Measurements from ENCODE around the gene ARHGAP28. TPM values are rescaled to one million over a fixed set of nuclear protein-coding genes. Genes with fewer than 3 reads are reported as not detected.
"Not testable (repeated sequence)": the region's sequence is repeated elsewhere in the genome, so short reads cannot be mapped to it uniquely, and the experiment has no call there.

The ARHGAP28 gene
- total RNA-seq, 6 donors from 2014 or later = 4.1 to 18.9 (median 11.3) TPM

- H3K36me3 ChIP-seq = no peaks in the 10 kb centered on the region
- no peaks in the 10 kb centered on the region for H3K9me3 ChIP-seq
- no peak overlapping the region for H3K27ac ChIP-seq
- H3K4me1 ChIP-seq = no peaks in the 10 kb centered on the region
- no peak overlapping the region for H3K4me3 ChIP-seq
- no peaks in the 10 kb centered on the region for H3K27me3 ChIP-seq
- 97 to 100% methylated on average over 1 of the region's 1 CpG for WGBS, 2 donors
- no peak for DNase-seq
- ATAC-seq (ENCODE audit: low FRiP score in 2 of 2) = no peak
- no peak for TF ChIP-seq POLR2AphosphoS5 (IDR thresholded peaks at IDR 0.05)
- no peak for TF ChIP-seq POLR2A (IDR thresholded peaks at IDR 0.05)
- TF ChIP-seq CTCF (IDR thresholded peaks at IDR 0.05) = no peak
- no peak for TF ChIP-seq EP300 (IDR thresholded peaks at IDR 0.05)
Measured at GRCh38 chr18:6934859-6935258, 205.3 kb downstream of the ARHGAP28 start.

DNA sequence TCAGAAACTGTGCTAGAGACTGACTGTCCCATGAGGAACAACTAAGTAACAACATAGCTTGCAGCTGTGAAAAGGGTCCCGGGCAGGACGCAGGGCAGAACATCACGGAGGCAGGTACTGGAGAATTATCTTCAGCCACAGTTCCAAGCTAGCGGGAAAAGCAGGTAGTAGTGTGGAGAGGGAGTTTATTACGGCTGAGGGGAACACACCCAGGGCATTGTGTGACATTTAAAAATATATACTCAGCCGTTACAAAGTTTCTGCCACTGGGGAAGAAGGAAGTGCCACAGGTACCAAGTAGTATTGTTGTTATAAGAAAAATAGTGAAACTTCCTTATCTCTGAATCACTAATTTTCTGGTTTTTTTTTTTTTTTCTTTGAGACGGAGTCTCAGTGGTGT, 208.5 kb downstream of the ARHGAP28 start:
- DNase-seq = no peak
- Histone ChIP-seq H3K27me3 (no peaks in the 10 kb centered on the region), H3K4me1 (no peaks in the 10 kb centered on the region), H3K9me3 (no peaks in the 10 kb centered on the region), H3K36me3 (no peaks in the 10 kb centered on the region), H3K27ac (no peak overlapping the region), H3K4me3 (no peak overlapping the region)
- ATAC-seq (ENCODE audit: low FRiP score in 2 of 2) = no peak
- TF ChIP-seq CTCF (IDR thresholded peaks at IDR 0.05) = no peak
- no peak for TF ChIP-seq POLR2A (IDR thresholded peaks at IDR 0.05)
- no peak for TF ChIP-seq POLR2AphosphoS5 (IDR thresholded peaks at IDR 0.05)
- TF ChIP-seq EP300 (IDR thresholded peaks at IDR 0.05) = no peak
- WGBS, 2 donors = 26 to 39% methylated on average over 7 of the region's 7 CpGs

DNA sequence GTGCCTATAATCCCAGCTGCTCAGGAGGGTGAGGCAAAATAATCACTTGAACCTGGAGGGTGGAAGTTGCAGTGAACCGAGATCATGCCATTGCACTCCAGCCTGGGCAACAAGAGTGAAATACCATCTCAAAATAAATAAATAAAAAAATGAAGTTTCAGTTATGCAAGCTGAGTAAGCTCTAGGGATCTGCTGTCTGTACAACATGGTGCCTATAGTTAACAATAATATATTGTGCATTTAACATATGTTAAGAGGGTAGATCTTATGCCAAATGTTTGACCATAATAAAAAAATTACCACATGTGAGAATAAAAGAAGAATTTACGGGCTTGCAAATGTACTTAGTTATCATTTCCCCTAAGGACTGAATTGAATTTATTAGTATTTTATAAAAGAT, 208.9 kb downstream of the ARHGAP28 start:
- H3K9me3 ChIP-seq; H3K4me1 ChIP-seq; H3K36me3 ChIP-seq; ATAC-seq (ENCODE audit: low FRiP score in 2 of 2); H3K4me3 ChIP-seq; DNase-seq; H3K27ac ChIP-seq; H3K27me3 ChIP-seq: not testable (repeated sequence)
- WGBS, 2 donors = 59 to 67% methylated on average over 2 of the region's 2 CpGs

GRCh38 chr18:6939972-6940371, 210.5 kb downstream of the ARHGAP28 start:
- Histone ChIP-seq H3K4me1 (no peaks in the 10 kb centered on the region), H3K36me3 (no peaks in the 10 kb centered on the region), H3K27me3 (no peaks in the 10 kb centered on the region), H3K27ac (no peak overlapping the region), H3K4me3 (no peak overlapping the region), H3K9me3 (no peaks in the 10 kb centered on the region)
- ATAC-seq (ENCODE audit: low FRiP score in 2 of 2) (no peak), DNase-seq (no peak)
- TF ChIP-seq POLR2A (IDR thresholded peaks at IDR 0.05) (no peak), EP300 (IDR thresholded peaks at IDR 0.05) (no peak), CTCF (IDR thresholded peaks at IDR 0.05) (no peak), POLR2AphosphoS5 (IDR thresholded peaks at IDR 0.05) (no peak)
- 64 to 97% methylated on average over 4 of the region's 4 CpGs for WGBS, 2 donors

GRCh38 chr18:6940451-6940850, 210.9 kb downstream of the ARHGAP28 start:
- DNase-seq (no peak), ATAC-seq (ENCODE audit: low FRiP score in 2 of 2) (peak in 1 of 2 donors; percentile 46)
- 94 to 95% methylated on average over 8 to 9 of the region's 9 CpGs for WGBS, 2 donors
- no peaks in the 10 kb centered on the region for H3K9me3 ChIP-seq
- H3K36me3 ChIP-seq = no peaks in the 10 kb centered on the region
- H3K4me3 ChIP-seq = no peak overlapping the region
- no peak overlapping the region for H3K27ac ChIP-seq
- H3K27me3 ChIP-seq = no peaks in the 10 kb centered on the region
- TF ChIP-seq EP300 (IDR thresholded peaks at IDR 0.05) (no peak), CTCF (IDR thresholded peaks at IDR 0.05) (no peak), POLR2AphosphoS5 (IDR thresholded peaks at IDR 0.05) (no peak), POLR2A (IDR thresholded peaks at IDR 0.05) (no peak)
- H3K4me1 ChIP-seq = no peaks in the 10 kb centered on the region

All from upper lobe of left lung (tissue), 6 donors.